Common myeloid progenitor, CD34-positive (primary cell): ENCODE measurements around the gene ZSCAN18.

Experiments
- CTCF ChIA-PET: fragments of 350-600 bp; sonication (Branson Sonifier 250); formaldehyde crosslinking; loops from one replicate; lab custom pipeline; 2021; ENCODE audit warnings: antibody characterized with exemption; lab: Charles Lee
- POLR2A ChIA-PET: fragments of 350-600 bp; sonication (Branson Sonifier 250); formaldehyde crosslinking; loops from one replicate; lab custom pipeline; 2021; ENCODE audit warnings: antibody characterized with exemption; lab: Charles Lee
- DNase-seq, 3 donors: peaks; one replicate each; pipeline versions ENCODE4 v3.0.0 to v3.0.0-alpha.2; 2013
- H3K27ac ChIP-seq, 2 experiments: 1 replicate in 1 of 2; 2 replicates in 1 of 2; pipeline ENCODE4 v1.7.0; 2013; ENCODE audit warnings: inconsistent platforms in 2 of 2, low read length in 2 of 2, mild to moderate bottlenecking in 2 of 2, low read depth in 1 of 2, moderate library complexity in 1 of 2; ENCODE audit not compliant: severe bottlenecking in 2 of 2, insufficient read depth in 1 of 2, poor library complexity in 1 of 2
- H3K27me3 ChIP-seq, 5 experiments: replicated peaks in 2 of 5; 1 replicate in 3 of 5; 2 replicates in 2 of 5; pipeline versions ENCODE4 v1.6.1 to v1.7.0; 2013; ENCODE audit warnings: low read length in 4 of 5, mild to moderate bottlenecking in 2 of 5, moderate library complexity in 2 of 5, inconsistent platforms in 1 of 5; ENCODE audit not compliant: insufficient read depth in 5 of 5, control insufficient read depth in 4 of 5
- H3K36me3 ChIP-seq, 4 experiments: 1 replicate in 2 of 4; 2 replicates in 2 of 4; pipeline versions ENCODE4 v1.6.1 to v1.7.0; 2013; ENCODE audit warnings: low read length in 3 of 4, control low read depth in 1 of 4, mild to moderate bottlenecking in 1 of 4; ENCODE audit not compliant: control insufficient read depth in 4 of 4, insufficient read depth in 4 of 4
- H3K4me1 ChIP-seq, 4 experiments: 1 replicate in 3 of 4; 2 replicates in 1 of 4; pipeline versions ENCODE4 v1.6.1 to v1.7.1; 2013; ENCODE audit warnings: low read length in 3 of 4, mild to moderate bottlenecking in 3 of 4, control low read depth in 1 of 4, inconsistent platforms in 1 of 4, moderate library complexity in 1 of 4; ENCODE audit not compliant: control insufficient read depth in 4 of 4, insufficient read depth in 4 of 4; ENCODE audit errors: control extremely low read depth in 1 of 4
- H3K4me3 ChIP-seq, 7 experiments: 1 replicate in 4 of 7; 2 replicates in 3 of 7; pipeline versions ENCODE4 v1.5.1 to v1.7.0; 2013; ENCODE audit warnings: mild to moderate bottlenecking in 7 of 7, low read length in 6 of 7, moderate library complexity in 6 of 7, inconsistent platforms in 2 of 7, low read depth in 2 of 7, control low read depth in 1 of 7; ENCODE audit not compliant: insufficient read depth in 4 of 7, control insufficient read depth in 1 of 7; ENCODE audit errors: extremely low read depth in 1 of 7
- H3K9me3 ChIP-seq, 5 experiments: 1 replicate in 4 of 5; 2 replicates in 1 of 5; pipeline versions ENCODE4 v1.6.1 to v1.7.1; 2013; ENCODE audit warnings: low read length in 4 of 5, mild to moderate bottlenecking in 2 of 5, inconsistent platforms in 1 of 5, low read depth in 1 of 5, moderate library complexity in 1 of 5; ENCODE audit not compliant: control insufficient read depth in 4 of 5, insufficient read depth in 2 of 5; ENCODE audit errors: control extremely low read depth in 1 of 5
- WGBS: methylation state at CpG from one replicate; pipeline ENCODE4 v1.1.5; 2013; ENCODE audit not compliant: insufficient coverage; 5-methylcytosine and 5-hydroxymethylcytosine counted together

Gene ZSCAN18

GRCh38 chr19:58056861-58057260 lies 41.2 kb downstream of the ZSCAN18 start:
- CTCF ChIA-PET, result interaction anchor here (5.1 kb wide), 1 partner anchor 35 kb away, joined by 27 read pairs; no protein-coding TSS in a partner anchor

GRCh38 chr19:58056261-58056660 lies 41.8 kb downstream of the ZSCAN18 start:
- WGBS, result 98% methylated on average over 7 of the region's 8 CpGs

More at GRCh38 chr19:58056861-58057260, 41.2 kb downstream of the ZSCAN18 start:
- 90% methylated on average over 2 of the region's 8 CpGs for WGBS
- Histone ChIP-seq H3K9me3 (peaks cover 1 to 73% (median 28%) of the 10 kb centered on the region in 5 experiments), H3K27ac (no peak overlapping the region), H3K4me1 (peaks cover 0 to 21% (median 10%) of the 10 kb centered on the region in 4 experiments), H3K36me3 (peaks cover 0 to 9% (median 0%) of the 10 kb centered on the region in 4 experiments), H3K27me3 (no peaks in the 10 kb centered on the region), H3K4me3 (no peak overlapping the region)
- POLR2A ChIA-PET, result no interaction called here
- DNase-seq, result no peak

GRCh38 chr19:58054901-58055874 lies 42.8 kb downstream of the ZSCAN18 start:
- ChIA-PET CTCF (interaction anchor here (0.9 to 5.1 kb wide), 7 partner anchors 9 to 98 kb away, joined by 3 to 27 read pairs (median 3); partner anchors contain the start of gene ZNF606), POLR2A (interaction anchor here (0.7 kb wide), 1 partner anchor 96 kb away, joined by 3 read pairs; the partner anchor contains the start of gene ZNF329)
- peak; percentile 44 to 83 (median 55) for DNase-seq
- Histone ChIP-seq H3K4me1 (peaks cover 0 to 20% (median 10%) of the 10 kb centered on the region in 4 experiments), H3K27me3 (no peaks in the 10 kb centered on the region), H3K9me3 (peaks cover 0 to 74% (median 32%) of the 10 kb centered on the region in 5 experiments), H3K36me3 (no peaks in the 10 kb centered on the region), H3K4me3 (peak overlapping the region in 6 of 7 experiments; percentile 27 to 77 (median 58)), H3K27ac (peak overlapping the region in 1 of 2 experiments; percentile 18)
- 32% methylated on average over 37 of the region's 37 CpGs for WGBS

More at GRCh38 chr19:58056261-58056660, 41.8 kb downstream of the ZSCAN18 start:
- CTCF ChIA-PET, result interaction anchor here (5.1 kb wide), 1 partner anchor 35 kb away, joined by 27 read pairs; no protein-coding TSS in a partner anchor
- Histone ChIP-seq H3K9me3 (peaks cover 0 to 77% (median 28%) of the 10 kb centered on the region in 5 experiments), H3K27me3 (no peaks in the 10 kb centered on the region), H3K36me3 (peaks cover 0 to 3% (median 0%) of the 10 kb centered on the region in 4 experiments), H3K27ac (no peak overlapping the region), H3K4me1 (peaks cover 0 to 21% (median 10%) of the 10 kb centered on the region in 4 experiments), H3K4me3 (no peak overlapping the region)
- POLR2A ChIA-PET, result no interaction called here
- no peak for DNase-seq

DNA sequence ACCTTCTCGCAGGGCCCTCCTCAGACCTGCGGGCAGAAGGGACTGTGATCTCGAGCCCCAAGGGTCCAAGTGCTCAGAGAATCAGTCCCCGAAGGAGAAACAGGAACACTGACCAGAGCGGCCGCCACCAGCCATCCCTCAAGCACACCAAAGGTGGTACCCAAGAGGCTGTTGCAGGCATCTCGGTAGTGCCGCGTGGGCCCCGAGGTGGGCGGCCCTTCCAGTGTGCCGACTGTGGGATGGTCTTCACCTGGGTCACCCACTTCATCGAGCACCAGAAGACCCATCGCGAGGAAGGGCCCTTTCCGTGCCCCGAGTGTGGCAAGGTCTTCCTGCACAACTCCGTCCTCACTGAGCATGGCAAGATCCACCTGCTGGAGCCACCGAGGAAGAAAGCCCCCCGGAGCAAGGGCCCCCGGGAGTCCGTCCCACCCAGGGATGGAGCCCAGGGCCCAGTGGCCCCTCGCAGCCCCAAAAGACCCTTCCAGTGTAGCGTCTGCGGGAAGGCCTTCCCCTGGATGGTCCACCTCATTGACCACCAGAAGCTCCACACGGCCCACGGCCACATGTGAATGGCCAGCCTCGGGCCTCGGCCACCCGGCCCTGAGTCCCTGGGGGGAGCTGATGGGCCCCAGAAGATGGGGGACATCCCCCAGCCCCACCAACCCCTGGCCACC lies 44.4 kb downstream of the ZSCAN18 start:
- Histone ChIP-seq H3K27ac (no peak overlapping the region), H3K4me3 (no peak overlapping the region), H3K4me1 (peaks cover 0 to 10% (median 4%) of the 10 kb centered on the region in 4 experiments), H3K36me3 (no peaks in the 10 kb centered on the region), H3K27me3 (no peaks in the 10 kb centered on the region), H3K9me3 (peaks cover 5 to 72% (median 45%) of the 10 kb centered on the region in 5 experiments)
- 94% methylated on average over 27 of the region's 30 CpGs for WGBS
- DNase-seq, result no peak
- ChIA-PET POLR2A (no interaction called here), CTCF (interaction anchor here (1.3 kb wide), 1 partner anchor 19 kb away, joined by 4 read pairs; no protein-coding TSS in a partner anchor)

GRCh38 chr19:58052256-58052655 lies 45.8 kb downstream of the ZSCAN18 start:
- no peak for DNase-seq
- no peaks in the 10 kb centered on the region for H3K27me3 ChIP-seq
- 95% methylated on average over 6 of the region's 16 CpGs for WGBS
- H3K27ac ChIP-seq, result no peak overlapping the region
- H3K36me3 ChIP-seq, result no peaks in the 10 kb centered on the region
- H3K4me1 ChIP-seq, result peaks cover 0 to 7% (median 2%) of the 10 kb centered on the region in 4 experiments
- POLR2A ChIA-PET, result no interaction called here
- CTCF ChIA-PET, result no interaction called here
- H3K9me3 ChIP-seq, result peaks cover 5 to 67% (median 53%) of the 10 kb centered on the region in 5 experiments
- H3K4me3 ChIP-seq, result no peak overlapping the region

DNA sequence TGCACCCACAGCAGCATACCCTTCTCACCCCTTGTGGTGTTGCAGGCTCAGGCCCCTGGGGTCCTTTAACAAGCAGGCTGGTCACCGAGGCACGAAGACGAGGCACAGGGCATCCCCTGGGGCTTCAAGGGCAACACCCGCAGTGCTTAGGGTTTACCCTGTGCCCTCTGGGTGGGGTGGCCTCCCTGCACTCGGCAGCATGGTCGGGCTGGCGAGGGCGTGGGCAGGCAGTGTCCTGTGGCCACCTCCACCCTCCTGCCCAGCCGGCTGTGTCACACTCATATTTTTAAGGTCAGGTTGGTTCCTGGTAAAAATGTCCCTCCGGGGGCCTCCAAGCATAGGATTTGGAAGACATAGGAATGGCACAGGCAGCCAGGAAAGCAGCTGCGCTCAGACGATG lies 50.4 kb downstream of the ZSCAN18 start:
- Histone ChIP-seq H3K4me3 (no peak overlapping the region), H3K27ac (no peak overlapping the region), H3K27me3 (peaks cover 0 to 7% (median 0%) of the 10 kb centered on the region in 5 experiments), H3K4me1 (no peaks in the 10 kb centered on the region), H3K36me3 (no peaks in the 10 kb centered on the region), H3K9me3 (peaks cover 6 to 86% (median 79%) of the 10 kb centered on the region in 5 experiments)
- ChIA-PET POLR2A (no interaction called here), CTCF (interaction anchor here (1.8 kb wide), 1 partner anchor 25 kb away, joined by 5 read pairs; no protein-coding TSS in a partner anchor)
- no peak for DNase-seq
- 96% methylated on average over 10 of the region's 12 CpGs for WGBS
